GM19397 (cell line): ENCODE data around the gene HOXD9.

Experiments used
- ATAC-seq: cut with Tn5 transposase; IDR thresholded peaks from one replicate; pipeline ENCODE4 v1.9.1; 2021; ENCODE audit warnings: mild to moderate bottlenecking, moderate library complexity; ENCODE audit not compliant: unreplicated experiment

Gene HOXD9

DNA sequence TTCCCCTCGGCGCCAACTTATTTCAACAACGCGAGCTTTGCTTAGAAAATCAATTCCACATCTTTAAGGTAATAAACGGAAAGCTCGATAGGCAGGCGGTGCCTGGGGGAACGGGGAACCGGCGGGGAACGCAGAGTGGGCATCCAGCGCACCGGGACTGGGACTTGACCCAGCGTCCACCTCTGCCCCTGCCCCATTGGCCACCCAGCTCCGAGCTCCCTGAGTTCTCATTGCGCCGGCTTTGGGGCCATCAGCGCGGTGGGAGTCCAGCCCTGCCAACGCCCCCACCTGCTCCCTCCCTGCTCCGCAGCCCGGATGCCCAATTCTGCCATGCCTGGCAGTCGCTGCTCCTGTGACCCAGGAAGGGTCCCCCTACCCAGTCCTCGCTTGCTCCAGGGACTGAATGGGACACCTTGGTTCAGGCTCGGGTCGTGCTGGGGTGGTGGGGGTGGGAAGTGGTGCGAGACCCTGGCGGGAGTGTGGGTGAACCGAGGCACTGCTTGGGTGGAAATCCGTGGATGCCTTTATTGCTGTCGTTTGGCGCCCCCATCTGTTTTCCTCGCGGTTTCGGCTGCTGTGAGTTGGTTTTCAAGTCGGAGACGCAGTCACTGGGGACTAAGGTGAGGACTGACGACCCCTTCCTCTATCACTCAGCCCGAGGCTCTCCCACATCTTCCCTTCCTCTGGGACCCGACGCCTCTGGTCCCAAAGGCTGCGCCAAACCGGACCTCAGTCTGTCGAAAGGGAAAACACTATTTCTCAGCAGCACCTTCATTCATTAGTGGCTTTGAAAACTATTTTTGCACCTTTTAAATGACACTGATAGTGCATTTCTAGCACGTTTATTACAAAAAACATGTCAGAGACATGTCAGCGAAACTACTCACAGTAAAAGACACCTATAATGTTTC lies 36.4 kb upstream of the HOXD9 start:
- ATAC-seq: no peak

GRCh38 chr2:176087330-176088047 lies 35.0 kb upstream of the HOXD9 start:
- no peak for ATAC-seq

DNA sequence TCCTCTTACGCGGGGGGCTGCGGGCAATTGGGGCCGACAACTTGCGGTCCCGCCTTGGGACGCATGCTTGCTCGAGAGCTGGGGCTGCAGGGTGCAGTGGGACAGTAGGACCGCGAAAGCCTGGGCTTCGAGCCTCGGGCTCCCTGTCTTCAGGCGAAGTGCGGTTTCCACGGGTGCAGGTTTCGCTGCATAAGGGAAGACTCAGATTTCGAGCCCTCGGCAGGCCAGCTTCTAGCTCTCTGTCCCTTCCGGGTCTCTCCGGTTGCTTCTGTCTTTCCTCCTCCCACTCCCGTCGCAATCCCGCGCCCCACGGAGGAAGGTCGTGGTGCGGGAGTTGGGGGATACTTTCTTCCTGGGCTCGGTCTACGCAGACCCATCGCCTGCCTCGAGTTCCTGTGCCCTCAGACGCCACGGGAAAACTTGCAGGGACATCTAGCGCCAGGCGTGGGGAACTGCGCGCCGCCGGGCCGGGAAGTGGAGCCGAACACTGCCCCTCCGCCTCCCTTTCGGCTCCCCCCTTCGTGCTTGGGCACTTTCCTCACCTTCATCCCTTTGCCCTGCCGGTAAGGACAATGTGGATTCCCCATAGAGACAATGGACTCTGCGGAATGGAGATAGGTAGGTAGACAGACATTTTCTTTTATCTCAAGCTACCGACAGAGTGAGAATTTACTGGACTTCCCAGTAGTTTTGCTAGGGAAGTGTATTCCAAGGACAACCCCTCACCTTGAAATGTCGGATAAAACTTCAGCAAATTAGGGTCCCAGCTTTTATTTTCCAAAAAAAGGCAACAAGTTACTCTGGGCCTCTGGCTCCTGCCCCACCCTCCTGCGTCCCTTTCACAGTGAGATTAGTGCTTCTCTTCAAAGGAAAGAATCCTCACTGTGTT lies 34.2 kb upstream of the HOXD9 start:
- no peak for ATAC-seq

GRCh38 chr2:176088937-176089842 lies 33.3 kb upstream of the HOXD9 start:
- ATAC-seq: no peak

GRCh38 chr2:176089843-176090395 lies 32.6 kb upstream of the HOXD9 start:
- ATAC-seq: no peak

DNA sequence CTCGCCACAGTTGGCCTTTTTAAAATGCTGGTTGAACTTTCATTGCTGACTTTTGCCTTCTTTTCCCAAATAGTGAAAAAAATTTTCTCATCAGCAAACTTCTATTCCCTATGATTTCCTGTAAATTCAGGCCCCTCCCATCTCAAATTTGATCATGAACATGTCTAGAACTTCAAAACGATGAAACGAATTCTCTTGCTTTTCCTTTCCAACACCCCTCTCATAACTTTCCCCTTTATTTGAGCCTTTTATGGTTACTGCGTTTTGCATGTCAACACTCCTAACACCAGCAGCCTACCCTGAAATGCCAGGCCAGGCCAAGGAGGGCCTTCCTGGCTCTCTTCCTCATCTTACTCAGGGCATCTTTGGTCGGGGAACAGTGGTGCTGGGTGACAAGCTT lies 31.7 kb upstream of the HOXD9 start:
- ATAC-seq: no peak

DNA sequence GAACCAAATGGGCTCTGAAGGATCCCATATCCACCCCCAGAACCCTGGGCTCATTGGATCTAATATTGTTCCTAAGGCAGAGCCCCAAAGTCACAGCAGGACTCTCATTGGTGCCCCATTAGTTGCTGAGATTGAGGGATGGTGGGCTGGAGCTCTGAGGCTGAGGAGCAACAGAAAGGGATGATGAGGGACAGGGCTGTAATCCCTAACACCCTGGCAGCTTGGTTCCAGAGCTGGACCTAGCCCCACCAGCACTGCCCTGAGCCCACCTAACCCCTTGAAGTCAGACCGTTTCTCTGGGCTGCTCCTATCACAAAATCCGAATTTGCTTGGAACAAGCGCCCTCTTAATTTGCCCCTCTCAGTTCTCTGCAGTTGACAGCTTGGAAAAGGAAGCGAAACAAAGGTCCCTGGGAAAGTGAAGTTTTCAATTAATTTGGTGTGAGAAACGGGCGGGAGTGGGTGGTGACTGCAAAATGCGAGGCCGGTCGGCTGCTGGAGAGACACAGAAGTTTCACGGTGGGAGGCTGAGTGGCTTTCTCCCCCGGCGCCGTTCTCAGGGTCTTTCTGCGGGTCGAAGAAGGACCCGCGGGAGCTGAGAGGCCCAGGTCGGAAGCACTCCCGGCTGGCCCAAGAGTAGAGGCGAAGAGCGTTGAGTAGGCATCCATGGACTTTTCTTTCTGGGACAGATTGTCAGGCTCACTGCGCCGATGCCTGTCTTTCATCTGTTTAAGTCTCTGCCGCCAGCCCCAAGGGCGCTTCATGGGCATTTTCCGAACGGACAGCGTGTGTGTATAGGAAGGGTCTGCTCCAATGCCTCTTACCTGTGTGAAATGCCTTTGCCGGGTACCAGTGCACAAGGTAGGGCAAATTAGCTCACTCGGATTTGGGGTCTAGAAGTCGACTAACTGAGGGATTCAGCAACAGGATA lies 30.9 kb upstream of the HOXD9 start:
- ATAC-seq: no peak

DNA sequence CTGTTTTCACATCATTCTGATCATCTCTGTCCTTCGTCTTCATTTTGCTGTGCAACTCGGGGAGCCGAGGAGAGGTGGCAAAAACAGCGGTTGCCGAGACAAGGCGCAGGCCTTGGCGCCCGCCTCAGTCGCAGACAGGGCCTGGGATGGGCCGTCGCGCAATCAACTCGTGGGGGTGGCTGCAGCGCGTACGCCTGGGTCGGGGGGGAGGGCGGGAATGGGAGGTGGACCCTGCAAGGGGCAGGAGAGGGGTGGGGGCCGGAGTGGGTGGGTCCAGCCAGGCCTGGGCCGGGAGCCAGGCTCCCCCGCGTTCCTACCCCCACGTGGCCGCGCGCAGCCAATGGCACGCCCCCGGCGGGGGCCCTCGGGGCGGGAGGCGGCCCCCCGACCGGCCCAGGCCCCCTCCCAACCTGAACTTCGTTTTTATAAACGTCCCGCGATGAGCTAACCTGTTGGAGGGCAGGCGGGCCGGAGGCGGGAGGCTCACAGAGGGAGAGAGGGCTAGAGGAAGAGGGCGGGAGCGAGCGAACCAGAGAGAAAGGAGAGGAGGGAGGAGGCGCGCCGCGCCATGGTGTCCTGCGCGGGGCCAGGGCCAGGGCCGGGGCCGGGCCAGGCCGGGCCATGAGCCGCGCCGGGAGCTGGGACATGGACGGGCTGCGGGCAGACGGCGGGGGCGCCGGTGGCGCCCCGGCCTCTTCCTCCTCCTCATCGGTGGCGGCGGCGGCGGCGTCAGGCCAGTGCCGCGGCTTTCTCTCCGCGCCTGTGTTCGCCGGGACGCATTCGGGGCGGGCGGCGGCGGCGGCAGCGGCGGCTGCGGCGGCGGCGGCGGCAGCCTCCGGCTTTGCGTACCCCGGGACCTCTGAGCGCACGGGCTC lies 30.0 kb upstream of the HOXD9 start, which contains the start of gene HOXD13:
TSS of gene HOXD13 (plus strand) at position 452 of the 875 bp plus-strand sequence. CDS start at position 622, 170 bp downstream.
- no peak for ATAC-seq

DNA sequence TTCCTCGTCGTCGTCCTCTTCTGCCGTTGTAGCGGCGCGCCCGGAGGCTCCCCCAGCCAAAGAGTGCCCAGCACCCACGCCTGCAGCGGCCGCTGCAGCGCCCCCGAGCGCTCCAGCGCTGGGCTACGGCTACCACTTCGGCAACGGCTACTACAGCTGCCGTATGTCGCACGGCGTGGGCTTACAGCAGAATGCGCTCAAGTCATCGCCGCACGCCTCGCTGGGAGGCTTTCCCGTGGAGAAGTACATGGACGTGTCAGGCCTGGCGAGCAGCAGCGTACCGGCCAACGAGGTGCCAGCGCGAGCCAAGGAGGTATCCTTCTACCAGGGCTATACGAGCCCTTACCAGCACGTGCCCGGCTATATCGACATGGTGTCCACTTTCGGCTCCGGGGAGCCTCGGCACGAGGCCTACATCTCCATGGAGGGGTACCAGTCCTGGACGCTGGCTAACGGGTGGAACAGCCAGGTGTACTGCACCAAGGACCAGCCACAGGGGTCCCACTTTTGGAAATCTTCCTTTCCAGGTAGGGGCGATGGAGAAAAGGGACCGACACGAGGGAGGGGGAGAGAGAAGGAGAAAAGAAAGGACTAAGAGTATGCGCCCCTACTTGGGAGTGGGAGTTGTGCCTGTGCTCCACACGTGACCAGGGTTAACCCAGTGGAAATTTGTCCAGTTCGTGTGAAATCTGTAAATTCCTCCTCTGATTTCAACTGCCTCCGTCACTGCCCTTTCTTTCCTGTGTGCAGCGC lies 29.2 kb upstream of the HOXD9 start:
- ATAC-seq: no peak

DNA sequence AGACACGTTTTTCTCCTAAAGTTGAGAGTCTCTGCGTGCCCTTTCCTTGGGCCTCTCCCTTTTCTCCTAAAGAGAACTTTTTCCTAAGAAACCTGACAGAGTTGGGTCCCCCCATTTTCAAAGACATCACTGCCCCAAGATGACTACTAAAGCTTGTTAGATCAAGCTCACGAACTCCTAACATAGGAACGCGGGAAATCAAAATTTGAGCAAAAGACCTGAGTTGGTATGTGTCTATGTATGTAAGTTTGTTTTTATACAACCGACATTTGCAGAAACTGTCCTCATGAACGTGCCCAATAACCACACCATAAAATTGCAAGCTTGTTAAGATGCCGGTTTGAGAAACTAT lies 28.6 kb upstream of the HOXD9 start:
- ATAC-seq: no peak

- no peak for ATAC-seq
Observed at GRCh38 chr2:176094349-176094748, 28.2 kb upstream of the HOXD9 start.

- no peak for ATAC-seq
Observed at GRCh38 chr2:176095421-176095820, 27.1 kb upstream of the HOXD9 start.

GRCh38 chr2:176096243-176096985 lies 26.1 kb upstream of the HOXD9 start:
- ATAC-seq: no peak

- peak; percentile 93 for ATAC-seq
Observed at GRCh38 chr2:176096986-176097819, 25.3 kb upstream of the HOXD9 start.

- ATAC-seq: no peak
Observed at GRCh38 chr2:176097820-176098365, 24.6 kb upstream of the HOXD9 start.
